Mesenchymal stem cell (in vitro differentiated cells and primary cell): ENCODE data around the gene USP30.

Experiments used
- DNase-seq: peaks from one replicate; pipeline ENCODE4 v3.0.0-alpha.2; 2013
- H2AFZ ChIP-seq: one replicate; pipeline ENCODE4 v1.6.1; 2013; ENCODE audit warnings: low read depth, mild to moderate bottlenecking, control low read depth, inconsistent platforms, low read length, moderate library complexity
- H2AK5ac ChIP-seq: 2 replicates; pipeline ENCODE4 v1.6.1; 2013; ENCODE audit warnings: low read length, moderate library complexity, mild to moderate bottlenecking, inconsistent platforms; ENCODE audit not compliant: severe bottlenecking
- H2BK120ac ChIP-seq: one replicate; pipeline ENCODE4 v1.6.1; 2013; ENCODE audit warnings: low read depth, mild to moderate bottlenecking, inconsistent platforms, low read length, moderate library complexity
- H2BK12ac ChIP-seq, 2 experiments: one replicate each; pipeline ENCODE4 v1.6.1; 2013; ENCODE audit warnings: inconsistent platforms in 2 of 2, low read length in 2 of 2, mild to moderate bottlenecking in 2 of 2, moderate library complexity in 2 of 2, control low read depth in 1 of 2
- H2BK15ac ChIP-seq: one replicate; pipeline ENCODE4 v1.6.1; 2013; ENCODE audit warnings: mild to moderate bottlenecking, low read depth, inconsistent platforms; ENCODE audit not compliant: poor library complexity, severe bottlenecking
- H2BK5ac ChIP-seq: 2 replicates; pipeline ENCODE4 v1.6.1; 2013; ENCODE audit warnings: low read depth, mild to moderate bottlenecking, low read length, control low read depth, inconsistent platforms; ENCODE audit not compliant: poor library complexity, severe bottlenecking
- H3K14ac ChIP-seq, 2 experiments: one replicate each; pipeline ENCODE4 v1.6.1; 2013; ENCODE audit warnings: inconsistent platforms in 2 of 2, low read length in 2 of 2, control low read depth in 1 of 2, mild to moderate bottlenecking in 1 of 2, moderate library complexity in 1 of 2
- H3K18ac ChIP-seq, 2 experiments: one replicate each; pipeline ENCODE4 v1.6.1; 2013; ENCODE audit warnings: inconsistent platforms in 2 of 2, low read length in 2 of 2, control low read depth in 1 of 2, low read depth in 1 of 2, mild to moderate bottlenecking in 1 of 2
- H3K23ac ChIP-seq, 2 experiments: one replicate each; pipeline ENCODE4 v1.6.1; 2013; ENCODE audit warnings: inconsistent platforms in 2 of 2, low read length in 2 of 2, mild to moderate bottlenecking in 2 of 2, moderate library complexity in 2 of 2, control low read depth in 1 of 2
- H3K27ac ChIP-seq: 2 replicates; pipeline ENCODE4 v1.5.1; 2013; ENCODE audit warnings: mild to moderate bottlenecking, moderate library complexity, low read length, control low read depth, inconsistent platforms; ENCODE audit not compliant: poor library complexity, severe bottlenecking
- H3K27me3 ChIP-seq, 2 experiments: 2 replicates each; pipeline versions ENCODE4 v1.6.1 to v1.7.0; 2013; ENCODE audit warnings: low read length in 2 of 2, mild to moderate bottlenecking in 2 of 2, moderate library complexity in 2 of 2, control low read depth in 1 of 2, inconsistent platforms in 1 of 2; ENCODE audit not compliant: control insufficient read depth in 1 of 2, insufficient read depth in 1 of 2
- H3K36me3 ChIP-seq, 2 experiments: 2 replicates each; pipeline versions ENCODE4 v1.6.1 to v1.7.0; 2013; ENCODE audit warnings: low read length in 2 of 2, control low read depth in 1 of 2, inconsistent platforms in 1 of 2, low read depth in 1 of 2, mild to moderate bottlenecking in 1 of 2; ENCODE audit not compliant: insufficient read depth in 2 of 2, control insufficient read depth in 1 of 2
- H3K4ac ChIP-seq, 2 experiments: one replicate each; pipeline ENCODE4 v1.6.1; 2013; ENCODE audit warnings: inconsistent platforms in 2 of 2, low read length in 2 of 2, mild to moderate bottlenecking in 2 of 2, moderate library complexity in 2 of 2, control low read depth in 1 of 2, low read depth in 1 of 2
- H3K4me1 ChIP-seq: 2 replicates; pipeline ENCODE4 v1.6.1; 2013; ENCODE audit warnings: low read depth, low read length, control low read depth; ENCODE audit not compliant: control insufficient read depth, insufficient read depth
- H3K4me2 ChIP-seq: 2 replicates; pipeline ENCODE4 v1.6.1; 2013; ENCODE audit warnings: low read length, mild to moderate bottlenecking, inconsistent platforms; ENCODE audit not compliant: poor library complexity, severe bottlenecking
- H3K4me3 ChIP-seq, 2 experiments: 2 replicates each; pipeline versions ENCODE4 v1.5.1 to v1.7.0; 2013; ENCODE audit warnings: low read length in 2 of 2, mild to moderate bottlenecking in 2 of 2, control low read depth in 1 of 2, low read depth in 1 of 2; ENCODE audit not compliant: insufficient read depth in 1 of 2
- H3K79me1 ChIP-seq: replicated peaks from 2 replicates; pipeline ENCODE4 v1.6.1; 2013; ENCODE audit warnings: mild to moderate bottlenecking, control low read depth, low read length, inconsistent platforms; ENCODE audit not compliant: poor library complexity, severe bottlenecking
- H3K9ac ChIP-seq: 2 replicates; pipeline ENCODE4 v1.7.0; 2013; ENCODE audit warnings: mild to moderate bottlenecking, low read length, moderate library complexity
- H3K9me3 ChIP-seq: 2 replicates; pipeline ENCODE4 v1.7.0; 2013; ENCODE audit warnings: mild to moderate bottlenecking, low read length; ENCODE audit not compliant: control insufficient read depth
- H4K8ac ChIP-seq: one replicate; pipeline ENCODE4 v1.6.1; 2013; ENCODE audit warnings: inconsistent platforms, mild to moderate bottlenecking, low read length, moderate library complexity
- H4K91ac ChIP-seq: one replicate; pipeline ENCODE4 v1.6.1; 2013; ENCODE audit warnings: mild to moderate bottlenecking, low read length, inconsistent platforms
- WGBS: methylation state at CpG from one replicate; pipeline ENCODE4 v1.1.7; 2013; ENCODE audit warnings: mixed read lengths; 5-methylcytosine and 5-hydroxymethylcytosine counted together

The USP30 gene

DNA sequence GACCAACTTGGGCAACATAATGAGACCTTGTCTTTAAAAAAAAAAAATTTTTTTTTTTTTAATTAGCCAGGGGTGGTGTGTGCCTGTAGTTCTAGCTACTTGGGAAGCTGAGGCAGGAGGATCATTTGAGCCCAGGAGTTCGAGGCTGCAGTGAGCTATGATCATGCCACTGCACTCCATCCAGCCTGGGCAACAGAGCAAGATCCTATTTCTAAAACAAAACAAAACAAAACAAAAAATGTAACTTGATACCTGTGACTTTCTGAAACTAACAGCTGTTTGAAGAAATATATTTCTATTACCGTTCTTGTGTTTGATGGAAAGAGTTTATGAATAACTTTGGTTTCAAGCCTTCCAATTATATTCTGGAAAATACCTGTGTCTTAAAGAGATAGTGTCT lies 62.3 kb downstream of the USP30 start:
- Histone ChIP-seq H3K79me1 (no peaks in the 10 kb centered on the region), H3K14ac (no peak overlapping the region), H3K27me3 (no peaks in the 10 kb centered on the region)

DNA sequence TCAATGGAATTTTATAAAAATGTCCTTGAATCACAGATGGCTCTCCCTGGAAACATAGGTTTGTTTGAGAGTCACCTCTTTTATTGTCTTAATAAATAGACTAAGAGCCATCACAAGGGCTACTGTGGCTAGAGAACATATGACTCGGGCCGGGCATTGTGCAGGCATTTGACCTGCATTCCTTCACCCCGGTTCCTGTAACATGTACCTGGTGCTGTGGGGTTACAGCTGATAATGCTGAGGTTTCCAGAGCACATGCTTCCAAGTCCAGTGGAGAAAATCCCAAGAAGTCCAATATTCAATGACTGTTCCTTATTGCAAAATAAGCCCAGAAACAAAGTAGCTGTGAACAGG lies 63.0 kb downstream of the USP30 start:
- no peak overlapping the region for H2BK120ac ChIP-seq
- H2AFZ ChIP-seq = no peak overlapping the region
- no peaks in the 10 kb centered on the region for H3K79me1 ChIP-seq
- no peaks in the 10 kb centered on the region for H3K36me3 ChIP-seq
- no peak overlapping the region for H3K14ac ChIP-seq
- no peak overlapping the region for H2BK15ac ChIP-seq
- no peak overlapping the region for H3K23ac ChIP-seq
- DNase-seq = no peak
- H3K27ac ChIP-seq = no peak overlapping the region
- H3K4ac ChIP-seq = no peak overlapping the region
- H4K91ac ChIP-seq = no peak overlapping the region
- WGBS = 93% methylated on average over 3 of the region's 3 CpGs
- H2BK12ac ChIP-seq = no peak overlapping the region
- no peak overlapping the region for H2AK5ac ChIP-seq
- no peak overlapping the region for H4K8ac ChIP-seq
- H3K27me3 ChIP-seq = no peaks in the 10 kb centered on the region
- H3K4me1 ChIP-seq = peaks cover 7% of the 10 kb centered on the region
- no peak overlapping the region for H3K4me3 ChIP-seq
- no peaks in the 10 kb centered on the region for H3K9me3 ChIP-seq
- H3K4me2 ChIP-seq = no peak overlapping the region
- H3K9ac ChIP-seq = no peak overlapping the region
- no peak overlapping the region for H2BK5ac ChIP-seq
- no peak overlapping the region for H3K18ac ChIP-seq

More for the DNA sequence above, 62.3 kb downstream of the USP30 start:
- Histone ChIP-seq H2BK12ac (no peak overlapping the region), H3K23ac (no peak overlapping the region), H2BK5ac (no peak overlapping the region), H3K9me3 (no peaks in the 10 kb centered on the region), H2AFZ (no peak overlapping the region), H3K4me3 (no peak overlapping the region), H3K9ac (no peak overlapping the region), H3K18ac (no peak overlapping the region), H4K91ac (no peak overlapping the region), H3K4me2 (no peak overlapping the region), H2AK5ac (no peak overlapping the region), H3K4ac (no peak overlapping the region), H4K8ac (no peak overlapping the region), H3K36me3 (peaks cover 6% of the 10 kb centered on the region in 2 experiments), H2BK120ac (no peak overlapping the region), H3K27ac (no peak overlapping the region), H2BK15ac (no peak overlapping the region), H3K4me1 (peaks cover 7% of the 10 kb centered on the region)
- no peak for DNase-seq
- 100% methylated on average over 1 of the region's 2 CpGs for WGBS

DNA sequence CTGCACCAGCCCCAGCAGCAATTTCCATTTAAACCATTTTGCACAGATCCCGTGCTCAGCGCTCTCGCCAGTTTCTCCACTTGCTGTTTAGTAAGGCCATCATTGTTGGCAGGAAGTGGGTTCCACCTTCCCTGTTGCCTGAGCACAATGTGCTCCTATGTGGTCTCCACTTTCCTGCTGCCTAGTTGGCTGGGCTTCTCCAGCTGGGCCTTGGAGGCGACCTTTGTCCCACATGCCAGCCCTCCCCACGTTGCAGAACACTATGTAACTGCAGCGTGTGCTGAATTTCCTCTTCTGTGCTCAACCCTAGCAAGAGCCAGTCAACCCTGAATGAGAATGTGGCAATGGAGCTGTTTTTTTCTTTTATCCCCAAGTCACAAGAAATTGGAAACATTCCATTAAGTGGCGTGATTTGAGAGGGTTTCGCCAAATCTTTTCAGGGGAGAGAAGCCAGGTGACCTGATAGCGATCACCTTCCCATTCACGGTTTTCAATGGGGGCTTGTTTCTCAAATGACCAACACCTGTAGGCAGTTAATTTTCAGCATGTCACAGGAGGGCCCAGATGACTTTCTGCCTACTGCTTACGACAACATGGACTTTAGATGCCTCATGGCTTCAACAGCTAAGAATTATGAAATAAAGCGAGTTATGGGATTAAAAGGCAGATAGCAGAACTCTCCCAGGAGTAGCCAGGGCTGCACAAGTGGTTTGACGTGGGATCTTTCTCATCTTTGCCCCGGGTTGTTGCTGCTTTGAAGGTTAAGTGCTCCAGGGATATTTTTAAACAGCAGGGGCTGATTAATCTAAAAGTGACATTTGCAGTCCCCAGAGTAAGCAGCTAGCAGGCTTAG lies 63.6 kb downstream of the USP30 start, which contains the start of gene ACACB:
Gene ACACB (plus strand): TSS at position 830 of the 853 bp plus-strand sequence. CDS start 22,819 bp downstream, outside the sequence.
- H3K27me3 ChIP-seq = no peaks in the 10 kb centered on the region
- no peak for DNase-seq
- no peak within 1 kb of the TSS for H3K14ac ChIP-seq
- no peak within 1 kb of the TSS for H3K4ac ChIP-seq
- H2BK120ac ChIP-seq = no peak within 1 kb of the TSS
- H3K9ac ChIP-seq = no peak within 1 kb of the TSS
- no peak within 1 kb of the TSS for H3K4me3 ChIP-seq
- no peak within 1 kb of the TSS for H2BK15ac ChIP-seq
- no peak within 1 kb of the TSS for H3K18ac ChIP-seq
- no peak within 1 kb of the TSS for H3K4me2 ChIP-seq
- no peaks in the 10 kb centered on the region for H3K79me1 ChIP-seq
- no peak within 1 kb of the TSS for H2BK12ac ChIP-seq
- no peak within 1 kb of the TSS for H3K23ac ChIP-seq
- H3K27ac ChIP-seq = no peak within 1 kb of the TSS
- H2AK5ac ChIP-seq = no peak within 1 kb of the TSS
- H2AFZ ChIP-seq = no peak within 1 kb of the TSS
- no peak within 1 kb of the TSS for H4K91ac ChIP-seq
- peaks cover 6% of the 10 kb centered on the region for H3K4me1 ChIP-seq
- no peaks in the 10 kb centered on the region for H3K9me3 ChIP-seq
- H2BK5ac ChIP-seq = no peak within 1 kb of the TSS
- no peaks in the 10 kb centered on the region for H3K36me3 ChIP-seq
- WGBS = 77% methylated on average over 14 of the region's 14 CpGs
- H4K8ac ChIP-seq = no peak within 1 kb of the TSS

DNA sequence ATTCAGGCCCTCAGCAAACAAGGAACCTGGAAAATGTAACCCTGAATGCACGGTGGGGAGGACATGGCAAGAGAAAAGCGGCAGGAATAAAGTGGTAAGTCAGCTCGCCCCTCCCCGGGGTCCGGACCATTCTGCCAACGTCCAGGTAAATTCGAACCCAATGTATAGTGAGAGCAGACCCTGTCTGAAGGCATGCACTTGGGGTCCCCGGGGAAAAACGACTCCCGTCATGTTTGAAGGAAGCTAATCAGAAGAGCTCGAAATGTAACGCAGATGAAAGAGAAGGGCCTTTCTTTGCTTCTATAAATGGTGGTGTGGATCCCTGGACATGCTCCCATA lies 64.2 kb downstream of the USP30 start:
- 86% methylated on average over 12 of the region's 12 CpGs for WGBS
- Histone ChIP-seq H3K23ac (no peak overlapping the region), H3K4me1 (peaks cover 4% of the 10 kb centered on the region), H3K14ac (no peak overlapping the region), H3K9ac (no peak overlapping the region), H2BK120ac (no peak overlapping the region), H4K8ac (no peak overlapping the region), H3K4me3 (no peak overlapping the region), H3K4ac (no peak overlapping the region), H3K27me3 (no peaks in the 10 kb centered on the region), H2AK5ac (no peak overlapping the region), H2BK5ac (no peak overlapping the region), H3K4me2 (no peak overlapping the region), H4K91ac (no peak overlapping the region), H2BK15ac (no peak overlapping the region), H3K27ac (no peak overlapping the region), H3K36me3 (no peaks in the 10 kb centered on the region), H2BK12ac (no peak overlapping the region), H3K79me1 (no peaks in the 10 kb centered on the region), H2AFZ (no peak overlapping the region), H3K18ac (no peak overlapping the region), H3K9me3 (no peaks in the 10 kb centered on the region)
- DNase-seq = no peak
